ENCODE results near the gene SH3RF3.

- no peak for TF ChIP-seq POLR2A (IDR thresholded peaks at IDR 0.05)
- TF ChIP-seq, protein P1, sequence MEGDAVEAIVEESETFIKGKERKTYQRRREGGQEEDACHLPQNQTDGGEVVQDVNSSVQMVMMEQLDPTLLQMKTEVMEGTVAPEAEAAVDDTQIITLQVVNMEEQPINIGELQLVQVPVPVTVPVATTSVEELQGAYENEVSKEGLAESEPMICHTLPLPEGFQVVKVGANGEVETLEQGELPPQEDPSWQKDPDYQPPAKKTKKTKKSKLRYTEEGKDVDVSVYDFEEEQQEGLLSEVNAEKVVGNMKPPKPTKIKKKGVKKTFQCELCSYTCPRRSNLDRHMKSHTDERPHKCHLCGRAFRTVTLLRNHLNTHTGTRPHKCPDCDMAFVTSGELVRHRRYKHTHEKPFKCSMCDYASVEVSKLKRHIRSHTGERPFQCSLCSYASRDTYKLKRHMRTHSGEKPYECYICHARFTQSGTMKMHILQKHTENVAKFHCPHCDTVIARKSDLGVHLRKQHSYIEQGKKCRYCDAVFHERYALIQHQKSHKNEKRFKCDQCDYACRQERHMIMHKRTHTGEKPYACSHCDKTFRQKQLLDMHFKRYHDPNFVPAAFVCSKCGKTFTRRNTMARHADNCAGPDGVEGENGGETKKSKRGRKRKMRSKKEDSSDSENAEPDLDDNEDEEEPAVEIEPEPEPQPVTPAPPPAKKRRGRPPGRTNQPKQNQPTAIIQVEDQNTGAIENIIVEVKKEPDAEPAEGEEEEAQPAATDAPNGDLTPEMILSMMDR (IDR thresholded peaks at IDR 0.05 in 4 of 5, conservative IDR thresholded peaks at IDR 0.05 in 1 of 5), result no peak
These were observed 403.7 kb downstream of the SH3RF3 start for GRCh38 chr2:109532728-109533076.
